GM18909 (cell line): Measurements from ENCODE around the gene RSAD1.
"Not testable (repeated sequence)": the region's sequence is repeated elsewhere in the genome, so short reads cannot be mapped to it uniquely, and the experiment has no call there.

ENCODE experiments used
- ATAC-seq: cut with Tn5 transposase; IDR thresholded peaks from one replicate; pipeline ENCODE4 v1.9.1; 2021; ENCODE audit warnings: mild to moderate bottlenecking; ENCODE audit not compliant: unreplicated experiment, poor library complexity

RSAD1 gene

DNA sequence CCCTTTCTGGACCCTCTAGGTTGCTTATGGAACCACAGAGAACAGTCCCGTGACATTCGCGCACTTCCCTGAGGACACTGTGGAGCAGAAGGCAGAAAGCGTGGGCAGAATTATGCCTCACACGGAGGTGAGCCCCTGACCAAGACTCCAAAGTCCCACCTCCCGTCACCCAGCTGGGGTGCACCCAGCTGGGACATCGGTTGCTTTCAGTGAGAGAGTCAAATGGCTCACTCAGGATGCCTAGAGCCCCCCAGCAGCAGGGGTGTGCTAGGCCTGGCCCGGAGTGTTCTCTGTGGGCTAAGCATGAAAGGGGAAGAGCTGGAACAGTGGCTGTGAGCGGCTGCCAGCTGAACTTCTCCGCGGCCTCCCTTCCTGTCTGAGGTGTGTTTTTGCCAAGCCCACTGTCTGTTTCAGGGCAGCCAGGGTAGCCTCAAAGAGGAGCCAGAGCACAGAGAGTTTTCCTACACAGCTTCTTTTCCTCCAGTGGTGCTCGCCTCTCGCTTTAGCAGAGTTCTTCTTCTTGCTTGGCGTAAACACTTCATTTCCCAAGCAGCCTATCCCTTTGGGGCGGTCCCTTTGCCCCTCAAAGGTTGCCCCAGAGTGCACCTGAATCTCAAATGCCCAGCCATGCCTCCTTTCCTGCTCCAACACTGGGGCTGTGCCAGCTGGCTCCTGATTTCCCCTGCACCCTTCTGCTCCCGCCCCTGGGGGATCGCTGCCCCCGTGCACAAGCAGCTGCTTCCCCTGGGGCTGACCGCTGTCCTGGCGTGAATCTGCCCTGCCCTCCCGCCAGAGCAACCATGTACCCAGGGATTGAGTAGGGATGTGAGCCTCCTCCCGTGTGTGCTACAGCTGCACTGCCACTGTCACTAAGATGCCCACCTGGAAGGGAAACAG is 7.4 kb upstream of the RSAD1 start:
- no peak for ATAC-seq

DNA sequence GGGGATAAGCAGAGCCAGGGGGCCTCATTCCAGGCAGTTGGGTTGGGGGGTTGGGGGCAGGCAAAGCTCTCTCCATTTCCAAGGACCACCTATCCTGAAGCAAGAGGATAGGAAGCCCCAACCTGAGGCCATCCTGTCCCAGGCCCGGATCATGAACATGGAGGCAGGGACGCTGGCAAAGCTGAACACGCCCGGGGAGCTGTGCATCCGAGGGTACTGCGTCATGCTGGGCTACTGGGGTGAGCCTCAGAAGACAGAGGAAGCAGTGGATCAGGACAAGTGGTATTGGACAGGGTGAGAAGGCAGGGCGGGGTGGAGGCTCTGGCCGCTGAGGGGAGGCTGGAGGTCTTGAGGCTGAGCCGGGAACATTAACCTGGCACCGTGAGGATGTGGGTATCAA is 6.4 kb upstream of the RSAD1 start:
- ATAC-seq: no peak

DNA sequence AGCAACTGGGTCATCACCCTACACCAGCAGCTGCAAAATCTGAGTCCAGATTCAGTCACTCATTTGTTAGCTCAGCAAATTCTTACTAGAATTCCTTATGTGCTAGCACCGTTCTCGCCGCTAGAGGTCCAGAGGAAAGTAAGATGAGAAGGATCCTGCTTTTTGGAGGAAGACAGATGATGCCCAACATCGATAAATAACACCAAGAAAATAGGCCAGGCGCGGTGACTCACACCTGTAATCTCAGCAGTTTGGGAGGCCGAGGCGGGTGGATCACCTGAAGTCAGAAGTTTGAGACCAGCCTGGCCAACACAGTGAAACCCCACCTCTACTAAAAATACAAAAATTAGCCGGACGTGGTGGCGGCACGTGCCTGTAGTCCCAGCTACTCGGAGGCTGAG is 5.9 kb upstream of the RSAD1 start:
- ATAC-seq: not testable (repeated sequence)

DNA sequence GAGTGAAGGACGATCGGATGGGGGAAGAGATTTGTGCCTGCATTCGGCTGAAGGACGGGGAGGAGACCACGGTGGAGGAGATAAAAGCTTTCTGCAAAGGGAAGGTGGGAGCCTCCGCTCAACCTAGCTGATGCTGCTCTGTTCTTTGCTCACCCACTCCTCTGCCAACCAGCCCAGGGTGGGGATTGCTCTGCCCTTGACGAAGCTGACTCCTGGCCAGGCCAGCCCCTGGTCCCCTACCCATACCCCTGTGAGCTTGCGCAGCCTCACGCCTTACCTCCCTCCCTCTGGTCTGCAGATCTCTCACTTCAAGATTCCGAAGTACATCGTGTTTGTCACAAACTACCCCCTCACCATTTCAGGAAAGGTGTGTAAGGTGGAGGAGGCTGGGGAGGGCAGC is 4.8 kb upstream of the RSAD1 start:
- no peak for ATAC-seq

DNA sequence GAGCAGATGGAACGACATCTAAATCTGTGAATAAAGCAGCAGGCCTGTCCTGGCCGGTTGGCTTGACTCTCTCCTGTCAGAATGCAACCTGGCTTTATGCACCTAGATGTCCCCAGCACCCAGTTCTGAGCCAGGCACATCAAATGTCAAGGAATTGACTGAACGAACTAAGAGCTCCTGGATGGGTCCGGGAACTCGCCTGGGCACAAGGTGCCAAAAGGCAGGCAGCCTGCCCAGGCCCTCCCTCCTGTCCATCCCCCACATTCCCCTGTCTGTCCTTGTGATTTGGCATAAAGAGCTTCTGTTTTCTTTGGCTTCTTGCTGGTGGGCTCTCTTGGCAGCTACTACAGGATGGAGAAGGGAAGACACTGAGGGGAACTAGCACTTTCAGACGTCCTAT is 4.1 kb upstream of the RSAD1 start:
- no peak for ATAC-seq

DNA sequence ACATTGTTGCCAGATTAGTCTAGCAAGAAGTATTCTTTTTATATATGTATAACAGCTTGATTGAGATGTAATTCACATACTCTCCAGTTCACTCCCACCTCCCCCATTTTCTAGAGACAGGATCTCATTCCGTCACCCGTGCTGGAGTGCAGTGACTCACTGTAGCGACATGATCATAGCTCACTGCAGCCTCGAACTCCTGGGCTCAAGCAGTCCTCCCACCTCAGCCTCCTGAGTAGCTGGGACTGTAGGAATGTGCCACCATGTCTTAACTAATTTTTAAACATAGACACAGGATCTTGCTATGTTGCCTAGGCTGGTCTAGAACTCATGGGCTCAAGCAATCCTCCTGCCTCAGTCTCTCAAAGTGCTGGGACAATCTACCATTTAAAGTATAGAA is 3.3 kb upstream of the RSAD1 start:
- no peak for ATAC-seq

DNA sequence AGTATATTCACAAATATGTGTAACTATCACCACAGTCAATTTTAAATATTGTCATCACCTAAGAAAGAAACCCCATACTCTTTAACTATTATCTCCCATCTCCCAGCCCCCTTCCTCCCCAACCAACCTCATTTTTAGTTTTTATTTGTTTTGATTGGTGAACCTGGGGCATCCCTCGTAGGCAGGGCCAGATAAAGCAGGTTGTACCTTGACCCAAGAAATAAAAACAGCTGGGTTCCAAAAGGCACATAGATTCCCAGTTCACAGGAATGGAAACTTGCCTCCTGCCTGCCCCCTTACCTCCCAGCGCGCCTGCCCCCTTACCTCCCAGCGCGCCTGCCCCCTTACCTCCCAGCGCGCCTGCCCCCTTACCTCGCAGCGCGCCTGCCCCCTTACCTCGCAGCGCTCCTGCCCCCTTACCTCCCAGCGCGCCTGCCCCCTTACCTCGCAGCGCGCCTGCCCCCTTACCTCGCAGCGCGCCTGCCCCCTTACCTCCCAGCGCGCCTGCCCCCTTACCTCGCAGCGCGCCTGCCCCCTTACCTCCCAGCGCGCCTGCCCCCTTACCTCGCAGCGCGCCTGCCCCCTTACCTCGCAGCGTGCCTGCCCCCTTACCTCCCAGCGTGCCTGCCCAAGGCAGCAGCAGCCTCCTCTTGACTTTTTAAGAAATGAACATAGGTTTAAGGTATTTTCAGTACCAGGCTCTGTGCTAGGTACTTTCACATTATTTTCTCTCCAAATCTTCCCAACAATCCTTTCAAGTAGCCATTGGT is 2.7 kb upstream of the RSAD1 start:
- not testable (repeated sequence) for ATAC-seq

DNA sequence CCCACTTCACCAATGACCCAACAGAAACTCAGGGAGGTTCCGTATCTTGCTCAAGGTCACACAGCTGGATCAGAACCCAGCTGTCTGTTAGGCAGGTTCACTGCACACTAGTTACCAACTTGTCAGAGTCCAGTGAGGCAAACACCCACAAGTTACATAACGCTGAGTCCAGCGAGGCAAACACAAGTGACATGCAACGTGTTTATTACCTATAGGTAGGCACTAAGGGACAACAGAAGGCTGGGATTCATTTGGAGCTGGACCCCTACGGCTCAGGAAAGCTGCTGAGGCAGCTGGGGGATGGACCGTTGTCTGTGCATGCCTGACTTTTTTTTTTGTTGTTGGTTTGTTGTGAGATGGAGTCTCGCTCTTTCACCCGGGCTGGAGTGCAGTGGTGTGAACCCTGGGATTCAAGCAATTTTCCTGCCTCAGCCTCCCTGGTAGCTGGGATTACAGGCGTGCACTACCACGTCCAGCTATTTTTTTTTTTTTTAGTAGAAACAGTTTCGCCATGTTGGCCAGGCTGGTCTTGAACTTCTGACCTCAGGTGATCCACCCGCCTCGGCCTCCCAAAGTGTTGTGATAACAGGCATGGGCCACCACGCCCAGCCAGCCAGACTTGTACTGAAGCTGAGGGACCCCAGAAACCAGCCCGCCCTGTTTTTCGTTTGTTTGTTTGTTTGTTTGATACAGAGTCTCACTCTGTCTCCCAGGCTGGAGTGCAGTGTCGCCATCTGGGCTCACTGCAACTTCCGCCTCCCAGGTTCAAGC is 1.9 kb upstream of the RSAD1 start:
- no peak for ATAC-seq

DNA sequence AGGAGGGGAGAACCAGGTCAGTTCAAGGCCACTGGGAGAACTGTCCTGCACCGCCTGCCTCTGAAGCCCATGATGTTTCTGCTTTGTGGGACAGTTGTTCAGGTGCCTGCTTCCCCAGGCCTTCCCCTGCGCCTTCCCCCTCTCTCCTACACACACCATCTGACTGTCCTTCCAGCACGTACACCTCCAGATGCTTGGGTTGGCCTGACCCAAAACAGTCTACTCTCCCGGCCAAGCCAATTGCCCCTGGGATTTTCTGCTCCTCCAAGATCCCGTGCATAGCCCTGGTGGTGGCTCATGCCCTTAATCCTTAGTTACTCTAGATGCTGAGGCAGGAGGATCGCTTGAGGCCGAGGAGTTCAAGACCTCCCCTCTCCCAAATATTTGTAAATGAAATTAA is 684 bp upstream of the RSAD1 start:
- ATAC-seq: no peak

DNA sequence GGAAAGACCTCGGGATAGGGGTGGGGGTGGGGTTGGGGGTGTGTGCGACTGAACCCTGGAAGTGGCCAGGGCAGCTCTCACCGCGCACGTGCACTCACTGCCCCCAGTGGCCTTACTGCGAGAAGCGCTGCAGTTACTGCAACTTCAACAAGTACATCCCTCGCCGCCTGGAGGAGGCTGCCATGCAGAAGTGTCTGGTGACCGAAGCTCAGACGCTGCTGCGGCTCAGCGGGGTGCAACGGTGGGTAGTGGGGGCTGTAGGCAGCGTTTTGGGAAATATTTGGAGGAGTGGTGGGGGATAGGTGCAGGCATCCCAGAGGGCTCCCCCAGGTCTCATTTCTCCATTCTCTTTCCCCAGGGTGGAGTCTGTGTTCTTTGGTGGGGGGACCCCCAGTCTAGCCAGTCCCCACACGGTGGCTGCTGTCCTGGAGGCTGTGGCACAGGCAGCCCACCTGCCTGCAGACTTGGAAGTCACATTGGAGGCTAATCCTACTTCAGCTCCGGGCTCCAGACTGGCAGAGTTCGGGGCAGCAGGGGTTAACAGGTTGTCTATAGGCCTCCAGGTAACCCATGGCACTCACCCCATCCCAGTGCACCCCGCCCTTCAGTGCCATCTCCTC is 972 bp downstream of the RSAD1 start:
- no peak for ATAC-seq

DNA sequence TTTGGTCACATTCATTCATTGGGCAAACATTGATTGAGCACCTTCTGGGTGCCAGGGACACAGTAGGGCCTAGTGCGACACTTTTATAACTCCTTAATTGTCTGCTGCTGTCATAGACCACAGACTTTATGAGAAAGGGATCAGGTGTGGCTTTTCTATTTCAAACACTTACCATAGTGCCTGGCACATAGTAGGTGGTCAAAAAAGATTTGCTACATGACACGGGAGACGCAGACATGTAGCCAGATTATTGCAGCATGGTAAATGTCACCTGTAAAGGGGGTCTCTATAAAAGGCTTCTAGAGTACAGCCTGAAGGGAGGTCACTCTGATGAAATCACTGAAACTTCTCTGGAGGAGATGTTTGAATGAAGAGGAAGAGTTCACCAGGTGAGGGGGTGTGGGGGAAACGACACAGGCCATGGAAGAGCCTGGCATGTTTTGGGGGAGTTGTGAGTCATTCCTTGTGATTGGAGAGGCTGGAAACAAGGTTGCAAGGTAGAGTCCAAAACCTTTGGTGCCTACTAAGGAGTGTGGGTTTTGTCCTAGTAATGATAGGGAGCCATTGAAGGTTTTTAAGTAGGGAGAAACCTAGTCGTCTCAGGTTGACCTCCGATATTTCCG is 1.6 kb downstream of the RSAD1 start:
- ATAC-seq: no peak

DNA sequence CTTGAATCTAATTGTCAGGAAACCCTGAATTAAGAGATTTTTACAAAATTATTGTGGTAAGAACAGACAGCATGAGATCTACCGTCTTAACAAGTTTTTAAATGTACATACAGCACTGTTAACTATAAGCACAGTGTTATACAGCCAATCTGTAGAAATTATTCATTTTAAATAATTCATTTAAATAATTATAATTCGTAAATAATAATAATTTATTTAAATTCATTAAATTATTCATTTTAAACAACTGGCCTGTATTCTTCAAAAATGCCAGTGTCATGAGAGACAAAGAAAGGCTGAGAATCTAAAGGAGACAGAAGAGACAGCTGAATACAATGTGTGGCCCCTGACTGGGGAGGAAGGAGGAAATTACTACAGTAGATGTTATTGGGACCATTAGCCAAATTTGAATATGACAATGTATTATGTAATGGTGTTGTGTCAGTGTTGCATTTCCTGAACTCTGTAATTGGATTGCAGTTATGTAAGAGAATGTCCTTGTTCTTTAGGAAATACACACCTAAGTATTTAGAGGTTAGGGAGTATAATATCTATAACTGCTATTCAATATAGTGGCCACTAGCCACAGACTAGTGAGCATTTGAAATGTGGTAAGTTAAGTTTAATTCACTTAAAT is 2.3 kb downstream of the RSAD1 start:
- no peak for ATAC-seq

DNA sequence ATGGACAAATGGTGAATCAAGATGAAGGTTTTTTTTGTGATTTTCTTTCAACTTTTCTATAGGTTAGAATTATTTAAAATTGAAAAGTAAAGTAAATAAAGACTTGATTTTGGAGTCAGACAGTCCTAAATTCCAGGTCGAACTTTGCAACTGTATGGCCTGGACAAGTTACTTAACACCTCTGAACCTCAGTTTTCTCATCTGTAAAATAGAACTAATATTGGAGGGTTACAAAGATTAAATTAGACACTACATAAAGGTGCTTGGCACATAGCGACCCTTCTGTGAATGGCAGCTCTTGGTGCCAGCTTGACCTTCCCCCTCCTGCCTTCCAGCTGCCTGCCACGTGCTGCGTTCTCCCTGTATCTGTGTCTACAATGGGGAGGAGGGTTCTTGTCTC is 3.0 kb downstream of the RSAD1 start:
- ATAC-seq: no peak

DNA sequence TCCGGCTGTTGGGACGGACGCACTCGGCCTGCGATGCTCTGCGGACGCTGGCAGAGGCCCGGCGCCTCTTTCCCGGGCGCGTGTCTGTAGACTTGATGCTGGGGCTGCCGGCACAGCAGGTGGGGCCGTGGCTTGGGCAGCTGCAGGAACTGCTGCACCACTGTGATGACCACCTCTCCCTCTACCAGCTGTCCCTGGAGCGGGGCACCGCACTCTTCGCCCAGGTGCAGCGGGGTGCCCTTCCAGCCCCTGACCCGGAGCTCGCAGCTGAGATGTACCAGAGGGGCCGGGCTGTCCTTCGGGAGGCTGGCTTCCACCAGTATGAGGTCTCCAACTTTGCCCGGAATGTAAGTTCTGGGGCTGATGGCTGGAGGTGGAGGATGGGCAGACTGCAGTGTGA is 3.5 kb downstream of the RSAD1 start:
- ATAC-seq: no peak

DNA sequence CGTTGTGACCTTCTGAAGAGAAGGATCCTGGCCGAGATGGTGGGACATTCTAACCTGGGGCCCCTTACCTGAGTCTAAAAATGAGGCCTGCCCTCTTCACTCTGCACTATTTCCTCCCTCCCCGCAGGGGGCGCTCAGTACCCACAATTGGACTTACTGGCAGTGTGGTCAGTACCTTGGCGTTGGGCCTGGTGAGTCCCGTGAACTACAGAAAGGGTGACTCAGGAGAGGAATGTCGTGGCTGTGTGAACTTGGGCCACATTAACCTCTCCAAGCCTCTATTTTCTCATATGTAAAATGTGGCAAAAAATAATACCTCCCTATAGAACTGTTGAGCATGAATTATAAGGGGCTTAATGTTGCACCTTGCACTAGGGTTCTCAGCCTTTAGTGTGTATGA is 3.9 kb downstream of the RSAD1 start:
- peak; percentile 41 for ATAC-seq

DNA sequence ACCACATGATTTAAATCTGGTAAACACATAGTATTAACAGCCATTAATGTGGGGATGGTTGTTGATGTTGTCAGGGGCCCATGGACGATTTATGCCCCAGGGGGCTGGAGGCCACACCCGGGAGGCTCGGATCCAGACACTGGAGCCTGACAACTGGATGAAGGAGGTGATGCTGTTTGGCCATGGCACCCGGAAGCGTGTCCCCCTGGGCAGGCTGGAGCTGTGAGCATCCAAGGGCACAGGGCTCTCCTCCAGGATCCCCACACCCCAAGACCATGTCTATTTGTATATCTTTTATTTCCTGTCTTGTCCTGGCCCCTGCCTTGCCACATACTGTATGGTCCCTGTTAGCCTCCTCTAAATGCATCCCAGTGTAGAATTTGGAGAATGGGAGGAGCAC is 4.6 kb downstream of the RSAD1 start:
- no peak for ATAC-seq

DNA sequence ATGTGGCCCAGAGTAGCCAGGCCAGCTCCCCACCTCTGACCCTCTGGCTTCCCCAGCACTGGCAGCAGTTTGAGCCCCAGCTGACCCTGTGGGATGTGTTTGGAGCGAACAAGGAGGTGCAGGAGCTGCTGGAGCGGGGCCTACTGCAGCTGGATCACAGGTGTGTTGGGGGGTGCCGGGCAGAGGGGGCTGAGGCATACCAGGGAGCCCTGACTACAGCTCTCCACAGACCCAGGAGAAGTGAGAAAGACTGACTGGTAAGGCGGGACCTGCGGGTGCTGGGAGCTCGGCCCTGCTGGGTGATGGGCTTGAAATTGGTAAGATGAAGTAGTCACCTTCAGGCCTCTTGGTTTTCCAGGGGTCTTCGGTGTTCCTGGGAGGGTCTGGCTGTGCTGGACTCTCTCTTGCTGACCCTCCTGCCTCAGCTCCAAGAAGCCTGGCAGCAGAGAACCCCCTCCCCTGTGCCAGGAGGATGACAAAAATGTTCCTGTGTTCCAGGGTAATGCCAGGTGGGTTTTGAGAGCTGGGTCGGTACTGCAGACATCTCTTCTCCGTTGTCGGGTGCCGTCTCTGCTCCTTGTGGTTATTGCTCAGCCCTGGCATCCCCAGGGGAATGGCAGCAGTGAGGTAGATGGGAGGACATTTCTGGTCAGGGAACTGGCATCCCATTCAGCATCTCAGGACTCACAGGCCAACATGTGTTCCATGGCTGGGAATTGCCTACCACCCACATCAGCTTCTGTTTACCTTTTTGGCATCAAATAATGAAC is 5.9 kb downstream of the RSAD1 start:
- ATAC-seq: no peak

DNA sequence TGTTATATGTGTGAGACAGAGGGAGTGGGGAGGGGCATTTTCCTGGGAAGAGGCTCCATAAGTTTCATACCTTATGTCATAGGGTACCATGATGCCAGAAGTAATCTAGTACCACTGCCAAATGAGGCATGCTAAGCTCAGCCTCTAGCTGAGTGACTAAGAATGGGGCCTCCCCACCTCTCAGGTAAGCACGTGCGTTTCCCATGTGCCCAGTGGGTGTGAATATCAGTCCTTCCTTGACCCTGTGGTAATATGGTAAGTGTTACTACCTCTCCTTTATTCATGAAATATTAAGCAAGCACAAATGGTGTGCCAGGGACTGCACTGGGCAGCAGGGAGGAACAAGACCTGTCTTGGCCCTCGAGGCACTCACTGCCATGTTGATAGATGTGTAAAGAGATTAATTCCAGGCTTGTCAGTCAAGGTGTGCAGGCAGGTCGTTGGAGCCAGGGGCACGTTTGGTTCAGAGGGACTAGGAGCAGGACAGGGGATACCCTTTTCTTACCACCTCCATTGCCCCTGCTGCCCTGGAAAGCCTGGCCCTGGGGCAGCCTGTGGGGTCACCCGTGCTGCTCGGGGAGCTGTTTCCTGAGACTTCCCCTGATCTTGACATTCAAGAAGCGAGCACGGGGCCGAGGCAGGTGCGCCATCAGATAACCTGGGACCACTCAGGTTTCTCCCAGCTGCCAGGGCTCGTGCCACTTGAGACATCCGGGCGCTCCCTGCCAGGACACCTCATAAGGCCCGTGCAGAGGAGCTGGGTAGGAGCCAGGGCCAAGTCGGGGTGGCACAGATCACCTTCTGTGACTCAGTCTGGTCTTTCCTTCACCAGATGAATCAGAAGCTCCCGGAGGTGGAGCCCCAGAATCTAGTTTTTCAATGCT is 8.8 kb downstream of the RSAD1 start:
- ATAC-seq: no peak
